Peyer's patch (tissue), 4 donors: Measurements from ENCODE around the gene SLC9A4.

Source experiments
- CTCF ChIP-seq, 6 experiments: fragments of 450-650 bp in 4 of 6; fragments of 200-600 bp in 2 of 6; sonication (generic) in 1 of 6; IDR thresholded peaks; one replicate each; pipeline ENCODE4 v1.5.1; 2017 to 2019; ENCODE audit warnings: antibody characterized with exemption in 6 of 6, mild to moderate bottlenecking in 3 of 6, moderate library complexity in 1 of 6
- POLR2A ChIP-seq, 2 donors: fragments of 450-650 bp; IDR thresholded peaks; one replicate each; pipeline ENCODE4 v1.5.1; 2017; ENCODE audit warnings: antibody characterized with exemption in 2 of 2, mild to moderate bottlenecking in 2 of 2, moderate library complexity in 2 of 2

- TF ChIP-seq CTCF (IDR thresholded peaks at IDR 0.05): no peak
- no peak for TF ChIP-seq POLR2A (IDR thresholded peaks at IDR 0.05)
Observed at GRCh38 chr2:102428573-102428972, 44.5 kb upstream of the SLC9A4 start.
